Omental fat pad (tissue), 4 donors: ENCODE data around the gene KIF2A. TPM values are rescaled to one million over a fixed set of nuclear protein-coding genes. Genes with fewer than 3 reads are reported as not detected.
"Not testable (repeated sequence)": the region's sequence is repeated elsewhere in the genome, so short reads cannot be mapped to it uniquely, and the experiment has no call there.

ENCODE experiments used
- ATAC-seq: fragments of 150-250 bp; one replicate; pipeline ENCODE4 v1.9.1; 2016; ENCODE audit warnings: mild to moderate bottlenecking, moderate library complexity; ENCODE audit not compliant: low FRiP score
- DNase-seq: peaks from one replicate; pipeline ENCODE4 v3.0.0-alpha.2; 2019; ENCODE audit warnings: low spot score
- total RNA-seq, 4 donors: library from RNA; depleted of rRNA; stranded (reverse); fragments of >200 nt; gene quantifications; one replicate each; pipeline ENCODE4 v1.1.0, GENCODE V29; 2016
- TF ChIP-seq, protein P1 (sequence below), 3 donors: fragments of 450-650 bp; IDR thresholded peaks; one replicate each; pipeline ENCODE4 v1.5.1; 2016 to 2017; ENCODE audit warnings: antibody characterized with exemption in 3 of 3, mild to moderate bottlenecking in 3 of 3, moderate library complexity in 2 of 3

KIF2A gene
- total RNA-seq, 4 donors from 2014 or later: 19.3 to 37.6 (median 35.9) TPM

DNA sequence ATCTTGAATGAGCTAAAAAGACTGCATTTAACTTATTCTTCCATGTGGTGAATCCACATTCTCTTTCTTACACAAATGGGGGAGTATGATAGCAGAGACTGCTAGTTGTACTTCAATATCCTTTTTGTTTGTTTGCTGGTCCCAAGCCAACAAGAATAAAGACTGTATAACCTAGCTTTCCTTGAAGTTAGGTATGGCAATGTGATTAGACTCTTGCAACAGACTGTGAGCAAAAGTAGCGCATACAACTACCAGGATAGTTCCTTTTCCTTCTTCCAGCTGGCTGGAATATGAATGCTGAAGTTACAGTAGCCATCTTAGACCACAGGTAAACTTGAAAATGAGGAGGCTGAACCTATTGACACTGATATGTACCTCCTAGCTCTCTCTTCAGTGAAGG, 17.9 kb upstream of the KIF2A start:
- ATAC-seq: no peak
- DNase-seq: no peak
- TF ChIP-seq, protein P1, sequence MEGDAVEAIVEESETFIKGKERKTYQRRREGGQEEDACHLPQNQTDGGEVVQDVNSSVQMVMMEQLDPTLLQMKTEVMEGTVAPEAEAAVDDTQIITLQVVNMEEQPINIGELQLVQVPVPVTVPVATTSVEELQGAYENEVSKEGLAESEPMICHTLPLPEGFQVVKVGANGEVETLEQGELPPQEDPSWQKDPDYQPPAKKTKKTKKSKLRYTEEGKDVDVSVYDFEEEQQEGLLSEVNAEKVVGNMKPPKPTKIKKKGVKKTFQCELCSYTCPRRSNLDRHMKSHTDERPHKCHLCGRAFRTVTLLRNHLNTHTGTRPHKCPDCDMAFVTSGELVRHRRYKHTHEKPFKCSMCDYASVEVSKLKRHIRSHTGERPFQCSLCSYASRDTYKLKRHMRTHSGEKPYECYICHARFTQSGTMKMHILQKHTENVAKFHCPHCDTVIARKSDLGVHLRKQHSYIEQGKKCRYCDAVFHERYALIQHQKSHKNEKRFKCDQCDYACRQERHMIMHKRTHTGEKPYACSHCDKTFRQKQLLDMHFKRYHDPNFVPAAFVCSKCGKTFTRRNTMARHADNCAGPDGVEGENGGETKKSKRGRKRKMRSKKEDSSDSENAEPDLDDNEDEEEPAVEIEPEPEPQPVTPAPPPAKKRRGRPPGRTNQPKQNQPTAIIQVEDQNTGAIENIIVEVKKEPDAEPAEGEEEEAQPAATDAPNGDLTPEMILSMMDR (IDR thresholded peaks at IDR 0.05): no peak

GRCh38 chr5:62289813-62290212, 16.2 kb upstream of the KIF2A start:
- TF ChIP-seq, protein P1 (IDR thresholded peaks at IDR 0.05): no peak
- no peak for DNase-seq

GRCh38 chr5:62291829-62292228, 14.2 kb upstream of the KIF2A start:
- not testable (repeated sequence) for ATAC-seq, DNase-seq

More at GRCh38 chr5:62289813-62290212, 16.2 kb upstream of the KIF2A start:
- no peak for ATAC-seq

DNA sequence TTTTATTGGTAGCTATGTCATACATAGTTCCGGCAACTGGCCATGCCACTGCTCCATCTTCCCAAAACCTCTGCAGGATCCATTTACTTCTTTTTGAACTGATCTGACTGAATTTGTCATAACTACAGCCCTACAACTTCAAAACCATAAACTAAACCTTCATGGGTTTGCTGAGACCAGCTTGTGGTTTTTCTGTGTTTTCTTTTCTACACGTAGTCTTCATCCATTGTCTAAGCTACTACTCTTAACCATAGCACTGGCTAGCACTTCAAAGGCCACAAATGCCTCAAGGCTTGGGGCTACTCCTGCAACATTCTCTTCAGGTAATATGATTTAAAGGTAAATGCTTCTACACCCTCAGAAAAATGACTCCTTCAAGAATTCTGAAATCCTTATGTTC, 9.0 kb upstream of the KIF2A start:
- TF ChIP-seq, protein P1 (IDR thresholded peaks at IDR 0.05): no peak
- DNase-seq: no peak

DNA sequence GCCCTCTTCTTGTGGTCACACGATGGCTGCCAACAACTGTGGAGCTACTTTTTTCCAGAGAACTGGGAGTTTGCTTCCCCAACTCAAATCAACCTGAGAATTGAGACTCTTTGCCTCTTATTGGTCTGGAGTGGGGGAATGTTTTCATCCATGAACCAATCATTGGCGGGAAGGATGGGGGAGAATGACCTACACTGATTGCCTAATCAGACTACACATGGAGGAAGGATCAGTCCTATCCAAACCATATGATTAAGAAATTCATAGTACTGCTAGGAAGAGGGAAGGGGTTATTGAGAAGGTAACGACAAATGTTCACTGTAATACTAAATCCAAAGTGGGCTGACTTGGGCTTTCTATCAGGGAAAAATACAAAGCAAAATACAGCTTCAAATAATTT, 7.9 kb upstream of the KIF2A start:
- TF ChIP-seq, protein P1 (IDR thresholded peaks at IDR 0.05): no peak
- no peak for DNase-seq
- ATAC-seq: no peak

More for the DNA sequence above, 9.0 kb upstream of the KIF2A start:
- ATAC-seq: no peak

DNA sequence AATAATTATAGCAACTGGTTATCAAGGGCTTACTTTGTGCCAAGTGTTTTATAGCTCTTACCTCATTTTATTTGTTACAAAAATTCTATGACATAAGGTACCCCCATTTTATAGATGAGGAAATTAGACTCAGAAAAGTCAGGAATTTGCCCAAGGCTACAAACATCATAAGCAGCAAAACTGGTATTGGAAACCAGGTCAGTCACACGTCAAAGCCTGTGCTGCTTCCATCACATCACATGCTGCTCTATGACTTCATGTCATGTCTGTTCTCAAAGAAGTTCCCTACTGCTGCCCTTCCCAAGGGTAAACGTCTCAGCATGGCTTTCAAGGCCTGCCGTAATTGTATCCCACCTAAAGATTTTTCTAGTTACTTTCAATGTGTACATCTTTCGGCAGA, 6.9 kb upstream of the KIF2A start:
- TF ChIP-seq, protein P1 (IDR thresholded peaks at IDR 0.05): no peak
- ATAC-seq: no peak
- DNase-seq: no peak

DNA sequence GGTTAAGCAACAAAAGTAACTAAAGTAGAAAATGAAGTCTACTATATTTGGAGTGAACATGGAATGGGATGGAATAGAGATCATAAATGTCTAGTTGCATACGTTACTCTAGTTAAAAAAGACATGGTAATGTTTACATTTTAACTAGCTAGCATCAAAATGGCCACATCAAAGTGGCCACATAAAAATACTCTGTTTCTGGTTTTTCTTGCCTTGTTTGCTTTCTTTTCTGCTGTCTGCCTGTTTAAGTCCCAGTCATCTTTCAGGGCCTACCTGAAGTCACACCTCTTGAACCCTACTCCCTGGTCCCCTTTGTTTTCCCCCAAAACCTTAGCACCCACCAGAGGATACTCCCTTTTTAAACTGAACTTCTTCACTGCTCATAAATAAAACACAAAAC, 6.4 kb upstream of the KIF2A start:
- DNase-seq (no peak), ATAC-seq (no peak)
- TF ChIP-seq, protein P1 (IDR thresholded peaks at IDR 0.05): no peak

DNA sequence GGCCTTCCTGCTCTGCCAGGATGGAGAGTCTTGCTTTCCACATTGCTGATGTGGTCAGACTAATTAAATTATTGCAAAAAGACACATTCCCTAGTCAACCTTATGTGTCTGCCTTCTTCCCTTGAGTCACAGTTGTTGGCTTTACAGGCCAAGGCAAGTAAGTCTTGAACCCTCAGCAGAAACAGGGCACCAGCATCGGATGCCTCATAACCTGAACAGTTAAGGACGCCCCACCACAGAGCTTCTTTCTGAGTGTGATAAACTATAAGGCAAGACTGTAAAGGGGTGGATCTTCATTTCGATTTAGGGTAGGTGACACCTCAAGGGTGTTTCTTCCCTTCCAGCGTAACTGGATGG, 670 bp upstream of the KIF2A start:
- DNase-seq (no peak), ATAC-seq (peak; percentile 2)
- TF ChIP-seq, protein P1 (IDR thresholded peaks at IDR 0.05): no peak
